HT-29 (cell line): Measurements from ENCODE around the gene MN1. TPM values are rescaled to one million over a fixed set of nuclear protein-coding genes. Genes with fewer than 3 reads are reported as not detected.

Source experiments
- DNase-seq: peaks from one replicate; pipeline ENCODE4 v3.0.0-alpha.2; 2015; ENCODE audit warnings: low spot score
- total RNA-seq: library from RNA; depleted of rRNA; stranded (reverse); fragments of >200 nt; shearing (Covaris generic); gene quantifications from 2 replicates; pipeline ENCODE4 v1.2.3, GENCODE V29; 2014; rRNA removed

The MN1 gene
- not detected in 2 replicates for total RNA-seq

DNA sequence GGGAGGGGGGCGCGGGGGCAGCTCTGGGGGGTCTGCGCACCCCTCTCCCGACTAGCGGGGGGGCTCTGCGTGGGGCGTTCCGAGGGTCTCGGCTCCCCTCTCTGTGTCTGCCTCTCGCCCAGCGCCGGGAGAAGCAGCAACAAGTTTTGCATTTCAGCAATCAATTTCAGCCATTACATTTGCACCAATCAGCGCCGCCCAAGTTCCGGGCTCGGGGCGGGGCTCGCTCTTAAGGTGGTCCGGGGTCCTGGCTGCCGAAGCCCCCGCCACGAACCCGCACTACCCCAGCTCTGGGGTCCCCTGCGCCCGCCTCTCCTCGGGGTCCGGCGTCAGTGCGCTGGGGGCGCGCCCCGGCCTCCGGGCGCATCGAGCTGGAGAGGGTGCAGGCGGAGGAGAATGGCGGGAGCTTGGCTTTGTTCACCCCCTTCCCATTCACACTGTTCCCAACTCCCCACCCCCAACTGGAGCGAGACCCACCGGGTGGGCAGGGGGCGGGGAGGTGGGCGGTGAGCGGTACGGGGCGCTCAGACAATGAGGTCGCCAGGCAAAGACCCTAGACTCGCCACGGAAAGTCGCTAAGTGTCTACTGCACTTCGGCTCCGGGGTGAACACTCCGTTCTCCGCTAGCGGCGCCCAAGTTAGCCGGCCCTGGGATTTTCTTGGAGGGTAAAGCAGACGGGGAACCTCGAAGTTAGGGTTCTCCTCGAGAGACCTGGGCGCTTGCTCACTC is at the start of gene MN1:
Gene MN1, minus strand, starts transcription at position 141 of the 730 bp plus-strand sequence. CDS start 1,213 bp downstream, outside the sequence.
- no peak for DNase-seq

DNA sequence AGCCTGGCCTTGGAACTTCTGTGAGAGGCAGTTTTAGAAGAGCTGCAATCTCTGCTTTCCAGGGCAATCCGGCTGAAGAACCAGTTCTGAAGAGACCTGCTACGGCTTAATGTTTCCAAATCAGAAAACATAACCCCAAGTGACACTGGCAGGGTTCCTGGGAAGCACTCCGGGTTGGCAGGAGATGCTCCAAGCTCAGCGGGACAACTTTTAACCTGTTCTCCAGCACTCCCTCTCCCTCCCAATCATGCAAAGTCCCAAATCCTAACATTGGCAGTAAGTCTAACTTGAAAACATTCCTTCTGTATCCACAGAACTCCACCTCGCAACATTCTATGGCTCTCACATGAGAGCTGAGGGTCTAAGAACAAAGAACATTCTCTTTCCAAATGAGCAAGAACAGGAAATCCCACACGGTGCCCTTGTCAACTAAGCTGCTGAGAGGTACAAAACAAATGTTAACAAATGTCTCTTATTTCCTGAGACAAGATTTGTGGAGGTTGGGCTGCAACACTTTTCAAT is 48.5 kb upstream of the MN1 start:
- DNase-seq = no peak

GRCh38 chr22:27848005-27848404 is 46.4 kb upstream of the MN1 start:
- DNase-seq = no peak

DNA sequence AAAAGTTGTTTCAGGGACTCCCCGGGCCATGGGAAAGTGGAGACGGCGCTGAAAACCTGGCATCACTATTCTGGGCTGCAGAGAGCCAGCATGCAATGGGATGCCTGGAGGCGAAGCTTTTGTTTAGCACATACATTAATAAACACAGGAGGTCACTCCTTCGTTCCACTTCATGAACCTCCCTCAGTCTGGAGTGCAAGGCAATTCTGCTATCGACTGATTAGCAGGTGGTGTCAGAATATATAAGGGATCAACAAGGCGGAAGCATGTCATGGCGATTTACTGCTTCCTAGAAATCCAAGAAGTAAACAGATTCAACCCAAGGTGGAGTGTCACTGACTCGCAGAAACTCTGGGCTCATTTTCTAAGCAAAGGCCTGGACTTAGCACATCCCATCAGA is 45.4 kb upstream of the MN1 start:
- no peak for DNase-seq

- DNase-seq = no peak
These were observed 44.7 kb upstream of the MN1 start for GRCh38 chr22:27846248-27846757.

DNA sequence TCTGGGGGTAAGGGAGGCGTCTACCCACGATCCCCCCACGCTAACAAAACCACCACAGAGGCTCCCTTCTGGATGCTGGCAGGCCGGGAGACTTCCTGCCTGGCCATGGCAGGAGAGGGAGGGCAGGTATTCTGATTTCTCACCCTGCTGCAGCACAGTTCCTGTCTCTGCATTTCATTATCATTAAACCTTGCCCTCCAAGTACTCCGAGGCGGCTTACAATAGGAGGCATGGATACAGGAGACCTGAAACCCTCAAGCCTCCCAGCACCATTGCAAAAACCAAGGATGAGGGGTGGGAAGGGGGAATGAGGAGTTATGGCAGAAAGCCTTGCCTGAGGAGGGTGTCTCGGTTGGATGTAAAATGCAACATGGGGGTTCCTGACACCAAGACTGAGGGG is 44.1 kb upstream of the MN1 start:
- no peak for DNase-seq

- DNase-seq = no peak
These were observed 43.4 kb upstream of the MN1 start for GRCh38 chr22:27844656-27845591.

DNA sequence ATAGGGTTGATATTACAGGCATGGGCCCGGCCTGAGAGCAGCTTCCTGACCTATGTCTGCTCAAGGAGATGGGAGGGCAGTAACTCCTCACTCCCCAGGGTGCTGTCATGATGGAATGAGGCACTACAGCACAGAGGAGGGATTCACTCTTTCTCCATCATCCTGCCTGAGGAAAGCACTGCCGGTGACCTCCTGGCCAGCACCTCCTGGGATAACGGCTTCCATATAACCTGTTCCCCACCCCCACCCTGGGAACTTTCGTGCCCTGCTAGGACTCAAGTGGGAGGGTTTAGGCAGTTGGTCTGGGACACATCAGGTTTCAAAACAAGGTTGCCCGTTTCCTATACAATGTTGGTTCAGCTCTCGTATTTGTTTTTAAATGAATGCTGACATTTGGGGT is 42.7 kb upstream of the MN1 start:
- DNase-seq = no peak

DNA sequence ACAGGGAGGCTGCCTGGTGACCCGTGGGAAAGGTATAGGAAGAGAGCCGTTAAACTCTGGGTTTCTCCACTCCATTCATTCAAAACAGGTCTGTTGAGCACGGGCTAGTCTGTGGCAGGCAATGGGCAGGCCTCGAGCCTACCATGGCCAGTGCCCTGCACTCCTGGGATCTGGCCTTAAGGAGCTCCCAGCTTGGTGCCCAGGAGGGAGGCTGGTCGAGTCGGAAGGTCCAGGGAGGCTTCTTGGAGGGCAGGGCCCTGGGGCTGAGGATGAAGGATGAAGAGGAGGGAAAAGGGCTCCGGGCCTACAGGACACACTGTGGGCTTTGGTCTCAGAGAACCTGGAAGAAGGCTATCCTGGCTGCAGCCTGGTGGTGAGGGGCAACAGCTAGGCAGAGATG is 41.9 kb upstream of the MN1 start:
- DNase-seq = no peak

- no peak for DNase-seq
These were observed 41.3 kb upstream of the MN1 start for GRCh38 chr22:27842669-27843431.

- DNase-seq = no peak
These were observed 40.6 kb upstream of the MN1 start for GRCh38 chr22:27842201-27842600.

GRCh38 chr22:27840436-27840835 is 38.9 kb upstream of the MN1 start:
- no peak for DNase-seq

DNA sequence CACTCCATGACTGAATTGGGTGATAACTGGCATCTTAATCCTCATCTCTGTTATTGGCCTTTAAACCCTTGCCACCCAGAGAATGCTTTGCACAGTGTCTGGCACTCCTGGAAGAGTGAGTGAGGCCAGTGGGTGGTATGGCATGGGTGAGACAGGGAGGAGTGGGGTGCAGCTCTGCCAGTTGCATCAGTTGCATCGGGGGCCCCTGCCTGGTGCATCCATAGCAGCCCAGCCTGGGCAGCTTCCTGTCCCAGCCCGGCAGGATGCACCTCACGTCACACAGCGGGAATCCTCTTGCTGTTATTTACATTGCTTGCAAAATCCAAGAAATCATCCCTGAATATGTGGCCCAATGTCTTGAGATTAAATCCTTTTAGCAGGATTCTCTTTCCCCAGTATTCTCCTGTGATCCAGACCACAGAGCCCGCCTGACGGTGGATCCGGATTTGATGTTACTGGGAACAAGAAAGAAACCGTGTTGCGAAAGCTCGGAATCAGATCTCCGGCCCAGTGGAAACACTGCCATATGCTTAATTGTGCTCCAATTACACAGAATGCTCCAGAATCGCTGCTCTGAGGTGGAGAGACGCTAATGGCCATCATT is 37.6 kb upstream of the MN1 start:
- DNase-seq = no peak

DNA sequence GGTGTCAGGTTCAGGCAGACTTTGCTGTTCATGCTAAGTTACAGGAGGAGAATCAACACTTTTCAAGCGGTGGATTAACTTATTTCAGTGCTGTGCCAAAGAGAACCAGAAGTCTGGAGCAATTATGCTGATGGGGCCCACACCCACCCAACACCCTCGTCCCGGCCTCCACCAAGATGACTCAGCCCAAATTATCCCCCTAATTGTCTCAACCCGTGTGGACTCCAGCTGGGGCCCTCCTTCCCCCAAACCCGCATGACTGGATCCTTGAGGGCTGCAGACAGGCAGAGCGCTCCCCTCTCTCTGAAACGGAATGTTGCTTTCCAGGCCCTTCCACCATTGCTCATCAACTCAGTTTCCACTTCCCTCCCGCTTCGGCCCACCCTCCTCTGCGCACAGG is 34.6 kb upstream of the MN1 start:
- no peak for DNase-seq

DNA sequence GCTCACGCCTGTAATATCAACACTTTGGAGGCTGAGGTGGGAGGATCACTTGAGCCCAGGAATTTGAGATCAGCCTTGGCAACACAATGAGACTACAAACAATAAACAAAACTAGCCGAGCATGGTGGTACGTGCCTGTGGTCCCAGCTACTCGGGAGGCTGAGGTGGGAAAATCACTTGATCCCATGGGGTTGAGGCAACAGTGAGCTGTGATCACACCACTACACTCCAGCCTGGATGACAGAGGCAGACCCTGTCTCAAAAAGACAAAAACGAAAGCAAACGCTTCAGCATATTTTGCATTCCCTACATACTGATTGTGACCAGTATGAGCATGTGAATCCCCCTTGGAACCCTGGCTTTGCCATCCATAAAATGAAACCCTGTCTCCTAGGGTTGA is 33.9 kb upstream of the MN1 start:
- DNase-seq = no peak

DNA sequence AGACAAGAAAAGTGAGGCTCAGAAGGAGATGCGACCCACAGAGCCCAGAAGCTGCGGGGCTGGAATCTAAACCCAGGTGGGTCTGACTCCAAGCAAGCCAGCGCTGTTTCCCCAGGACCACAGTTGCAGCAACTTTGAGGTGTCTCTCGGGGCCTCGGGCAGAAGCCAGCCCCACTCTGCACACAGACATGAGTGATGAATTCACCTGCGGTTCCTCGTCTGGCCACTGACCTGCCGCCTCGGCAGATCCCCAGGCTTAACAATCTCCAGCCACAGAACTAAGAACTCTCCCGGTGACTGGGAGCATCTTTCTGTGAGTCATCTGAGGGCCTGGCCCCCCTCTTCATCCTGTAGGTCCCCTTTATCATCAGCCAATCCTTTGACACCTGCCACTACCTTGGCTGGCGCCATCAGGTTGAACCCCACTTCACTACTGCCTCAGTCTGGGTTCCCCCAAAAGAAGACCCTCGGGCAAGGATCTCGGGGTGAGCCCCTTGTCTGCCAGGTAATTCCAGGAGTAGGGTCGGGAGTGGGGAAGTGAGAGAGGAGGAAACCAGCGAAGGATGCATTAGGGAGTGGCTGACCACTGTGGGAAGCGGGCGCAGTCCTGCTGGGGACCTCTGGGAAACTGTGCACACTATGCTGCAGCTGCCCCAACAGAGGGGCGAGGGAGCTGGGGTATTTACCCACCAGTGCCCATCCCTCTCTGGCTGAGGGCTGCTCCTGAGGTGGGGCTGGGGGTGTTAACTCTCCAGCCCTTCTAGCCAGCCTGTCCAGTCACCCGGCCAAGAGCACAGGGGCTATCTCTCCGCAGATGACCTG is 33.0 kb upstream of the MN1 start:
- no peak for DNase-seq

DNA sequence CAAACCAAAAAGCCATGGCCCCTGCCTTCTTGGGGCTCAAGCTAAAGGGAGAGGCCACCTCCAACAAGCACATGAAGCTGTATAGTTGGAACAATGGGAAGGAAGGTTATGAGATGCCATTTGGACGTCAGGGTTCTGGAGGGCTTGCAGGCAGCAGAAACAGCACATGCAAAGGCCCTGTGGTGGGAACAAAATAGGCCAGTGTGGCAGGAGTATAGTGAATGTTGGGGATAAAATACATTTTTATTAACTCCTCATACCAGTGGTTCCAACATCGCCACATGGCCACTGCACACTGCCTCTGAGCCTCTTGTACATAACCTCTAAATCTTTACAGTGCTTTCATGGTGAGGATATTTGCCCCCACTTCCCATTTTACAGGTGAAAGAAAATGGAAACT is 32.2 kb upstream of the MN1 start:
- no peak for DNase-seq

GRCh38 chr22:27832606-27833005 is 31.1 kb upstream of the MN1 start:
- DNase-seq = no peak

DNA sequence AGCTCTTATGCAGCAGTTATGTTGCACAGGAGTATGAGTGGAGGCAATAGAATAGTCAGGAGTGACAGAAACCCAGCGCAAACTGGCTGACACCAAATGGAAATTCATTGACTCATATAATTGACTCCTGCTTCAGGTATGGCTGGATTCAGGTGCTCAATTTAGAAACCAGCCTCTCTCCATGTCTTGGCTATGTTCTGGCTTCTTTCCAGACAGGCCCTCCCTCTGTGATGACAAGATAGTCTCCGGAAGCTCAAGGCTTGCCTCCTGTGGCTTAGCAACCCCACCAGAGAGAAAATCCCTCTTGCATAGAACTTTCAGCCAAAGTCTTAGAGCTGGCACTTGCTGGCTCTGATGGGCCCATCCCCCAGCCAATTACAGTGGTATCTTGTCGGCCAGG is 28.1 kb upstream of the MN1 start:
- no peak for DNase-seq
